ENCODE results near the gene HNRNPA1.

Gene HNRNPA1

GRCh38 chr12:54333420-54334034, 53.0 kb downstream of the HNRNPA1 start:
- no peak for DNase-seq (ENCODE audit: low read depth in 2 of 3, low spot score in 2 of 3)

Data from activated CD8-positive, alpha-beta memory T cell treated with anti-CD3 and anti-CD28 coated beads for 48 hours (primary cell).